NCI-H2029 (cell line): ENCODE results near the gene ST7.
A peak's percentile ranks its signal among the peaks of the same experiment; 100 is the strongest.
"Not testable (repeated sequence)": the region's sequence is repeated elsewhere in the genome, so short reads cannot be mapped to it uniquely, and the experiment has no call there.

Source experiments
- DNase-seq: peaks from one replicate; lab custom pipeline; 2025; lab: John Stamatoyannopoulos, UW

The ST7 gene

DNA sequence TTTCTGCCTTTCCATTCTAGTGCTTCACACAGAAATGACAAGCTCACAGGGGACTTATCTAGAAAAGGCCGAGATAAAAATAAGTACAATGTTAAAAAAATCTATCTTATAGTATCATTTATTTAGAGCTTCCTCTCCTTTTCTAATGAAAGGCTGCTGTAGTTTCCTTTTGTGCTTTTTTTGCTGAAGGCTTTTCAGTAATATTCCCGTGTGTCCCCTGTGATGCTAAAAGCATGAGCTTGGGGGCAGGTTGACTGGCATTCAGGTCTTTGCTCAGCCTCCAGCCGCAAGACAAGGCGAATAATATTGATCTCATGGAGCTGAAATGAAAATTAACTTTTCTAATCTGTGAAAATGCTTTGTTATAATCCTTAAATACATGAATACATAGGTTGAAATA is 143.0 kb downstream of the ST7 start:
- DNase-seq, result no peak

DNA sequence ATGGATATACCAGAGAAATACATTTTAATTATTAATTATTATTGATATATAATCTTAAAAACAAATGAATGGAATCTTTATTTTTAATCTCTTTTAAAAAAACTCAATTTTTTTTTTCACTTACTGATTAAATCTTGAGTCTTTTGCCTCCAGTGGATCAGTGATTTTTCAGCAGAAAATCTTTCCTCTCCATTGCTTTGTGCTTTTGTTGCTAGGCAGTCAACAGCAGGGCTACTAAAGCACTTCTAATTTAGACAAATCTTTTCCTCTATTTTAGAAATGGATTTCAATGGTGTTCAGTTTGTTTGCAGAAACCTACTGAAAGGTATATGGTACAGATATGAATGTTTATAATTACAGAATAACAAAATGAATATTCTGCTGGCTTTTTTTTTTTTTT is 143.6 kb downstream of the ST7 start:
- no peak for DNase-seq

DNA sequence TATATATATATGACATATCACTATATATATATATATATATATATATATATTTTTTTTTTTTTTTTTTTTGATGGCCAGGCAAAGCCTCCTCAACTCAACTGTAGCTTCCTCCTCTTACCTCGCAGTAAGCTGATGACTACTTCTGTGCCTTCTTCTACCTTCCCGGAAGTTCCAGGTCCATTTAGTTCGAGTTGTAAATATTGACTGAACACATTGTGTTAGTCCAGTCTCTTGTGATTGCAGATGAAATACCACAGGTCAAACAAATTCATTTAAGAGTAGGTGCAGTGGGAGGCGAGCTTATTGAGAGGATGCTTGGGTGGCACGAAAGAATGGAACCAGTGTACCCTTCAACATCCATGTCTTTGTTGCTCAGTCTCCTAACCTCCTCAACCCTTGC is 144.6 kb downstream of the ST7 start:
- DNase-seq, result peak; percentile 56

DNA sequence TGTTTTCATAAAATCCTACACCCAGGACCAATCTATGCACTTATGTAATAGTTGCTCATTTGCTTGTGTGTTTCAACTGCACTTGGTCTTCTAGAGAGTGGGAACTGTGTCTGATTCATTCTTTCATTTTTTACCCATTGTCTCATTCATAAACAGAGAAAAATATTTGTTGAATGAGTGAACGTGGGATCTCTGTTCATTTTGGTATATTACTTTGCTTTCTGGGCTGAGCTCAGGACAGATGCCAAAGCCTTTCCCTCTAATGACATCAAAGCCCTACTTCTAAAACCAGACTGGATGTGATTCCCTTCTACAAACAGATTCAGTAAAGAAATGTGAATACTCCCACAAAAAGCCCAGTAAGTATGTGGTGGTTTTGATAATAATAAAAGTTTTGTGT is 145.2 kb downstream of the ST7 start:
- no peak for DNase-seq

DNA sequence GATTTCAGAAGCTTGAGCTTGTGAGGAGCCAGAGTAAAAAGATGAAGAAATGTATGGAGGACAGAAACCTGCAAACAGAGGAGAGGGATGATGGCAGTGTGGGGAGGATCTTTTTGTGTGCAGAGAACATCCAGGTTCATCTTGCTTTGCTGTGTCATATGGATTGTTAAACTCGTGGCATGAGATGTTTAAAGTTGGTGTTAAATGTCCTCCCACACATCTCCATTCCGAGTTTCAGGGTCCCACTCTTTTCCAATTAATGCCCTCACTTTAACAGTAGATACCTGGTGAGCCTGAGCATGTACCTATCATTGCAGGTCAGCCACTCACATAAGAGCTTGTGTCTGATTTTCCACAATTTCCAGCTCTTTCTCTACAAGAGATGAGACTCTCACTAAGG is 147.7 kb downstream of the ST7 start:
- no peak for DNase-seq

DNA sequence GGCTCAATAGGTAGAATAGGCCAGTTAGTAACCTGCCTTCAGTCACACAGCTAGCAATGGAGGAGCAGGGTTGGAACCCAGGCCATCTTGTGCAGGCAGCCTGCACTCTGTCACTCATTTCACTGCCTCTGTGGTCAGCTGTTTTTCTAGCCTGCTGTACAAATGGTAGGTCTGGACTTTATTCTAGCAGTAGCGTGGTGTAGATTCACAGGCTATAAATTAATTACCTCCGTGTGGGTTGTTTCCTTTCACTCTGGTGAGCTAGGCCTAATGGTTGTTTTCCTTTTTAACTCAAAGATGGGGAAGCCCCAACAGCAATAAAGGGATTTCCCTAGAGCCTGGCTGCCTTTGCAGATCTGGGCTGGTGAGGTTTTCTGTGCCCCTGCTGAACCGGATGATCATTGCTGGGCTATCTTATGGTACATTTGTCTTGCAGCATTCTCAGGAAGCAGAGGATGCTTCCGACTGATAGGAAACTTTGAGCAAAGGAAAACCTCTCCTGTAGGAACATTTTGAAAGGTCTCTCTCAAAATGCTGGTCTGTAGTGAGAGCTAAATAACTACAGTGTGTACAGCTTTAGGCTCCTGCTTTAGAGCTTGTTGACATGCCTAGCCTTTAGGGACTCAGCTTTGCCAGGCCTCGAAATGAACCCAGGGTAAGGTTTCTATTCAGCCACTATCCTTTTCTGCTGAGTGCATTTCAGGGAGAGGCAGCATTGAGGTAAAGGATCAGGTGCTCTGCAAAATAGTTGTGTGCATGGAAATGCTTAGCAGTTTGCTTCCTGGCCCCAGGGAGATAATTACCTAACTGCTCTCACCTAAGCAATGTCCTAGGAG is 157.4 kb downstream of the ST7 start:
- no peak for DNase-seq

DNA sequence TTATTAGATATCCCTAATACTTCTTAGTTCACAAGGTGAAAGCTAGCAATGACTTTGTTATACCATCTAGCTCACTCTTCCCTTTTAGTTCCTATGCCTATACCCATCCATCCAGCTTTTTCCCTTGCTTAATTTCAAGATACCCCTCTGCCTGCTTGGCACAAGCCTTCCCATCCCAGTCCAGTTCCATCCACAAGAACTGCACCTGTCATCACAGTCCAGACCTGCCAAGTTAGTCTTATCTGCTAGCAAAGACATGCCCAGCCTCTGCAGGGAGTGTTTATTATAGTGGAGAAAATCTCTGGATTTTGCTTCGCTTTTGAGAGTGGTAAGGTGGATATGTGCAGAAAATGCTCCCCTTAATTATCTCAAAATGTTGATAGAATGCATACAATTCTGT is 158.2 kb downstream of the ST7 start:
- DNase-seq, result no peak

DNA sequence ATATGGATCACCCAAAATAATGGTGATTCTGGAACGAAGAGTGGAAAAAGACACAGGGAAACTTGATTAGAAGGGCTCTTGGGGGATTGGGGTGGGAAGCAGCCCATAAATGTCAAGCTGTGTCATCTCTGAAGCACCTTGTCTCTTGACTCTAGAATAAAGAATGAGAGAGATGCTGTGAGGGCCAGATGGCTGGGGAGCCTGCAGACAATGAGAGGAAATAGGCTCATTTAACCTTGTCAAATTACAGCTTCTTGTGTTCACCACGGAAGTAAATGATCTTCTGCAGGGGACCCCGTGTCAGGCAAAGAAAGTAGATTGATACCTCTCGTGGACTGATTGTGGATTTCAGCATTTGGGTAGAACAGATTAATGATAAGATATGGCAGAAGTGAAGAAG is 159.3 kb downstream of the ST7 start:
- DNase-seq, result no peak

DNA sequence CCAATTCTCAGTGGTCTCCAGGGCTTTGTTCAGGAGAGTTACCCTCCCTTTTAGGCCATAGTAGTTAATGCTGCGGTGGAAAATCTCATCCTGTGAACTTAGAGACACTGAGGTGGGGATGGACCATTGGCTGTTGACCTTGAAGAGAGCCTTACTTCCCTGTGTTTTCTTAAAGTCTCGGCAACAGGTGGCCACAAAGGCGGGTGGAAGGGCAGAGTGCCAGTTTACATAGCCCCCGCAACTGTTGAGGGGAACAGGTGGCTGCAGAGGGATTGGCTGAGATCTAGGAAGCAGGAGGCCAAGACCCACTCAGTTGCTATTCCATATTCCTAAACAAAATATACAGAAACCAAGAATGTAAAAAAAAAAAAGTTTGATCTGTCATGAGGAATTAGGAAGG is 160.6 kb downstream of the ST7 start:
- no peak for DNase-seq

DNA sequence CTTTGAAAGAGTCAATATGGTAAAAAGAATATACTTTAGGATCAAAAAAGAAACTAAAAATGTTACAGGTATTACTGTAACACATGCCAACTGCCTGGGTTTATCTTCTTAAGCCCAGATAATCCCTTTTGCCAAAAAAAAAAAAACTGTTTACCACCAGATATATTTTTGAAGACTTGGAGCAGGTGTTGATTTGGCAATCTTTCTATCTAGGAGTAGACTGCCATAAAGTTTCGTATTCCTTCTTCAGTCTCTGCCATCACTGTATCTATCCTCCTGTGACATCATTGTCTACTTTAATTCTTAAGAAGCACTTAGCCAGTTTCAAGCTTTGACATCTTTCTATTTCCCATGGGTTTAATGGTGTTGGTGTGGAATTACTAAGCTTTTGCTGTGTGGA is 161.0 kb downstream of the ST7 start:
- DNase-seq, result no peak

DNA sequence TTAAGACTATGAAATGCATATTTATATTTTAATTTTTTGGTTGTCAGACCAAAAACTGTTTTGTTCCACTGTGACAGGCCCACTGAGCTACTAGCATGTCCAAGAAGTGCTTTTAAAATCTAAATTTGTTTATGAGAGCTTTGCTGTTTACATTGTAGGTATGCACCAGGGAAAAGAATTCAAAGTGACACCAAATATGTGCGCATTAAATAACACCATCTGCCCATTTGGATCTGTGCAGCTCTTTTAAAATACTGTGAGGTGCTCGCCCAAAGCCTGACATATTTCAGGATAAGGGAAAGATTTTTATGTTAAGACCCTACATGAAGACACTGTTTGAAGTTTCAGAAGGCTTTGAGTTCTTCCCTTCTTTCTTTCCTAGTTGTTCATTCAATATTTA is 162.9 kb downstream of the ST7 start:
- no peak for DNase-seq

DNA sequence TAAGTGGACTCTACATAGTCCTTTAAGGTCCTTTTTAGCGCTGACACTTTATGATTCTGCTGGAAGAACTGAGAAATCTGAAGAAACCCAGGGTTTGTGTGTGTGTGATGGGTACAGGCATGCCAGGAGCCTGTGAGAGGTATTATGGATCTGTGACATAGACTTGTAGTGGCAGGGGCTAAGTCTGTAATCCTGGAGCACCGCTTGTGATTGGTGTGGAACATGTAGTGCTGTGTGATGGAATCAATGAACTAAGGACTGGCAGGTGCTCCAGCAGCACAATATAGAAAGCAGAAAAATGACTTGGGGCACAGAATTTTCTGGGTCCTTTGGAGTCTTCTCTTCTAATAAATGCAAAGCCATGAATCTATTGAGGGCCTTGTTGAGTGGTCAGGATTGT is 163.9 kb downstream of the ST7 start:
- no peak for DNase-seq

DNA sequence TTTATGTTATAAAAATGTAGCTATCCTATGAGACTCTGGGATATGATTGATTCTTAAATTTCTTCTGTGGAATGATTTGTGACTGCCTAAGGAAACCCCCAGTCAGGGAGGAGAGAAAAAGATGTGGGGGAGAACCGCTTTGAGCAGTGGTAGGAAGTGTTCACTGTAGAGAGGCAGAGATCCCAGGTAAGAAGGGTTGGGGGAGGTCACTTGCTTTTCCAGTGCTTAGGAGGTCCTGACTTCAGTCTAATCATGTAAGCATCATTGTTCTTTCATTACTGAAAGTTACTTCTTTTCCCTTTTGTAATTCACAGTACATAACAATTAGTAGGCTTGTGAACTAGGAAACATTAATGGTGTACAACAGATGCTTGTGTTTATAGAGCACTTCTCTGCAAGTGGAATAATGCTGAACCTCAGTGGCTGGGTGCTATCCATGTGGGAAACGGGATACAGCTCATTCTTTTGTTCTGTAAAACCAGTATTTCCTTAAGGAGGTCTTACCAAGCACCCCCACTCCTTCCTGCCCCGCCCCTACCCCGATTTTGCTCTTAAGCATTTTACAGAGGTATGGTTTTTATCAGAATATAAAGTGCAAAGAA is 165.4 kb downstream of the ST7 start:
- peak; percentile 15 for DNase-seq

DNA sequence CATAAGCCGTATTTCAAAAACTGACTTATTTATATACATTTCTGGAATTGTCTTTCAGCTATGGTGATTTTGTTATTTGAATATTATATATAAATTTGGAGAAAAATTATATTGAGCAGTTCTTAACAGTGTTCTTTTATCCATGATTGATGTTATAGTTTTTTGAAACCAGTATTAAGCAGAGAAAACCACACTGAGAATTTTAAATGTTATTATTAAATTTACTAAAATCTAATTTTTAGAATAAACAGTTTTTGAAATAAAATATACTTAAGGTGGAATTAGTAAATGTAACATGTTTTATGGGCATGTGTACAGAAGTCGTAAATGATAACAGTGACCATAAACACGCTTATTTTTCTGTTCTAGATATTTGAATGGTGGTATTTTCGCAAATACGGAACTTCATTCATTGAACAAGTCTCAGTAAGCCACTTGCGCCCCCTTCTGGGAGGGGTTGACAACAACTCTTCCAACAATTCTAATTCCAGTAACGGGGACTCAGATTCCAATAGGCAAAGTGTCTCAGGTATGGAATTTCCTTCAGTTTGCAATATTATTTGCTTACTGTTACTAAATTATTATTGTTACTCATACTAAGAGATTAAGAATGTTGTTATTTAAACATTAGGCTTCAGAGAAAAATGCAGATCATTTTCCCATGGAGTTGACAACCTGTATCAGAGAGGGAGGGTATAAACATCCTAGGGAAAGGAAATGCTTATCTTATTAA is 166.1 kb downstream of the ST7 start:
- peak; percentile 62 for DNase-seq

DNA sequence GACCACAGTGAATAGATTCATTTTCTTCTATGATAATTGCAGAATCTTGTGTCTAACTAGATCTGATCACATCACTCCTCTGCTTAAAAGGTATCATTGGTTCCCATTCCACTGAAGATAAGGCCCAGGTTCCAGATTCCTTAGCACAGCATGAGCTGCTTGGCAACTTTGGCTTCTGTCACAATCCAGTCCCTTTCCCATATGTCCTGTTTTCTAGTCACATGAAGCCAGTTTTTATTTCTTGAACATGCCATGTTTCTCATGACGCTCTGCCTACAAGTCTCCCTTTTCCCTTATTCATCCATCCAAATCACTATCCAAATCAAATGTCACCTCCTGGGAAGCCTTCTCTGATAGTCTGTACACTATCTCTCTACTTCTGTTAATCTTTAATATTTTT is 167.0 kb downstream of the ST7 start:
- not testable (repeated sequence) for DNase-seq

DNA sequence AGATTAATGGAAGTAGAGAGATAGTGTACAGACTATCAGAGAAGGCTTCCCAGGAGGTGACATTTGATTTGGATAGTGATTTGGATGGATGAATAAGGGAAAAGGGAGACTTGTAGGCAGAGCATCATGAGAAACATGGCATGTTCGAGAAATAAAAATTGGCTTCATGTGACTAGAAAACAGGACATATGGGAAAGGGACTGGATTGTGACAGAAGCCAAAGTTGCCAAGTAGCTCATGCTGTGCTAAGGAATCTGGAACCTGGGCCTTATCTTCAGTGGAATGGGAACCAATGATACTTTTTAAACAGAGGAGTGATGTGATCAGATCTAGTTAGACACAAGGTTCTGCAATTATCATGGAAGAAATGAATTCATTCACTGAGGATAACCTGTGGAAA is 168.7 kb downstream of the ST7 start:
- DNase-seq, result not testable (repeated sequence)

DNA sequence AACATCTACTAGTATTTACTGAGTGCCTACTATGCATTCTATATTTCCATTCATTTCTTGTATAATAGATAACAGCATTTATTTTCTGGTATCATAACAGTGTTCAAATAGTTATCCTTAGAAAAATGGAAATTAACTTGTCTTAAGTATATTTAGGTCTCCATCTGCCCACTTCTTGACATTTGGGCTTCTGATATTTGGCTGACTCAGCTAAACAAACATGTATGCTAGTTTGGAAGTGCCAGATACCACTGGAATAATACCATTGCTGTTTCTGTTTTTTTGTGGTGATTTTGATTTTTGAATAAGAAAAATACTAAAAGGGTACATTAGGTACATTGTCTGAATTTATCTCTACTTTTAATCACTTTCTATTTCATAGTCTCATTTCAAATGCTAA is 169.2 kb downstream of the ST7 start:
- no peak for DNase-seq

DNA sequence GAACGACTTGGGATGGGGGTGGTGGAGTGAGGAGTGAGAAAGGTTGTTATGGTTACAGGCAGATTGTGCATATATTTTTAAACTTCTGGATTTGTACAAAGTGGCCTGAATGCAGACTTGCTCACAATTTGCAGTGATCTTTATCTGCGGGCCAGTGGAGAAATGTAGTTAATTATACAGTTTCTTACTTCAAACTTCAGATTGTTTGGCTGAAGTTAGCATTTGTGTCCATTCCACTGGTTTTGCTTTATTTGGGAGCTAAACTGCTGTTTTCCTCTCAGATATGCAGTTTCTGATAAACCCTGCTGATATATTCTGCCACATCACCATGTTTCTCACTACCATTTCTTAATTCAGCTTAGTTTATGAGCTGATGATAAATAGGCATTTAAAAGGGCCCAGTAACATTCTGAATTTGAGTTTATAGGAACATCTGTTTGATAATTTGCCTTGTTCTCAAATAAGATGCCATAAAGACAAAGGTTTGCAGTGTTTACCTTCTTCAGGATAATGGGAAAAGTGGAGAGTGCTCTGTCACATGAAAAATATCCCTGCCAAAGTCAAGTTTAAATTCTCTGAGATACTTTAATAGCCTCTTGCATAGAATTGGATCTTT is 170.1 kb downstream of the ST7 start:
- no peak for DNase-seq

DNA sequence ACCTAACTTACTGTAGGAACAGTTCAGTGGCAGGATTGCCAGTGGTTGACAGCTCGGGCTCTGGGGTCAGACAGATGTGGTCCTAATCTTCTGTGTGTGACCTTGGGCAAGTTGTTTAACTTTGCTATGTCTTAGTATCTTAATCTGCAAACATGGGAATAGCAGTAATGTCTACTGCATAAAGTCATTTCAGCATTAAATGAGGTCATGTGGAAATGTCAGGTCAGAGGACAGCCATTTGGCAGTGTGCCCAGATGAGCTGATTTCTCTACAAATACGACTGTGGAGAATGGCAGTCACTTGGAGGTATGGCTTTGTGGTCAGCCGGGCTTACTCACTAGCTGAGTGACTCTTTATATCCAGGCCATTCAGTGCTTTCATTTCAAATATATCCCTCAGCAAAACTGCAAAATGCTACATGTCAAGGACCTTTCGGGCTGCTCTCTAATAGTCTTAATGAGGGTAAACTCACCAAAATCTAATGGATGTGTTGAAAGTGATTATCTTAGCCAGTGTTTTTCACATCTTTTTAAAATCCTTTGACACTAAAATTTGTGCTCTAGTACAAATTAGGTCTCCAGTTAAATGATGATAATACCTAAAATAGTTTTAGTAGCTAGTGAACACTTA is 171.4 kb downstream of the ST7 start:
- DNase-seq, result peak; percentile 87

DNA sequence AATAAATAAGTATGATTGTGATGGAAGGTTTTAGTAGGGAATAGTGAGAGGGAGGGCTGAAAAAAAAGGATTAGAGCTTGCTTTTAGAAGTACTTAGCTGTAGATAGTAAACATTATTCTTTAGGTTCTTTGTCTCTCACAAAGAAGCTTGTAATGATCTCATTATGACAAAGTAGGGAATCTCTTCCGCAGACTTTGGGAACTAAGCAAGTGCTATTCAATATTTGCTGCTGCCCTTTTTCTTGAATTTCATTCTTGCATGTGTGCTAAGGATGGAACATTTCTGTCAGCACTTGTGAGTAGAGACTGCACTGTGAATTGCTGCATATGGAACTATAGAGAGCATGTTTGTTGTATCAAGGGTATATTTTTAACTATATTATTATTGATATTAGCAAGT is 173.4 kb downstream of the ST7 start:
- no peak for DNase-seq

DNA sequence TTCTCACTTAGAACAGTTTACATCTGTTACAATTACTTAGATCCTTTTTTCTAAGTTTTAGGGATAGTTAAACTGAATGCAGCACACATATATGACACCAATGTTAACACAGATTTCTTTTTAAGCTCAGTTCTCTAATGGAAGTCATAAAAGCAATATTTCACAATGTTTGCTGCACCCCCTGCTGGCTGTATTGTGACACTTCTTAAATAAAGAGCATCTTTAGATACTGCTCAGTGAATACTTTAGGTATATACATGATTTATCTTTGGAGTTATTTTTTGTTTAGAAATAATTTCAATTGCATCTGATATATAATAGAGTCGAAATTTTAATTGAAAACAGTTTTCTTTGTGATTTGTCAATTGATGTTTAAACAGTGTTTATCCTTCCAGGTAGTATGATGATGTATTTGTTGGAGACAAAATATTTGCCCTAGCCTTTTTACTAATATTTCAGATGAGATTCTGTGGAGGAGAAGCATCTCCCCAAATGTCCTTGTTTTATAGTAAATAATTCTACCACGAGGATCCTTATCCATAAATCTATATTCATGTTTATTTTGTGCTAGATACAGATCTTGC is 174.4 kb downstream of the ST7 start:
- peak; percentile 58 for DNase-seq

DNA sequence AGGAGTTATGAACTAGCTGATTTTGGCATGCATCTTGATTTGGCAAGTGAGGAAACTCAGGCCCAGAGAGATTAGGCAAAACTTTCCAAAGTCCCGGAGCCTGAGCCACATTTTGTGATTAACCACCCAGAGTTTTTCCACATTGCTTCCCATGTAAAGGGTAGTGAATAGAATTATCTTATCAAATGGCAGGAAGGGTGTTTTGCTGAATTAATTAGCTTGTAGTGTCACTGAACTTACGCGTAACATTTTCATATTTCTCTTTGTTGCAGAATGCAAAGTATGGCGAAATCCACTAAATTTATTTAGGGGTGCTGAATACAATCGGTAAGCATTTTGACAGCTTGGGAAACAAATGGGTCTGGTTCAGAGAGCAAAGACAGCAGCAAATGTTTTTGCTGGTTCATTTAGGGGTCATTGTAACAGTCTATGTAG is 176.2 kb downstream of the ST7 start:
- DNase-seq, result no peak
